GM19193 (cell line): ENCODE measurements around the gene PAPSS2.

Experiments
- POLR2A ChIP-seq: IDR thresholded peaks from 4 replicates; pipeline ENCODE4 v1.6.1; 2011; ENCODE audit not compliant: insufficient read depth, insufficient read length; ENCODE audit errors: extremely low read depth

Gene PAPSS2

GRCh38 chr10:87658321-87658795 lies 1.3 kb upstream of the PAPSS2 start:
- no peak for TF ChIP-seq POLR2A

GRCh38 chr10:87658858-87659555 lies 671 bp upstream of the PAPSS2 start:
- no peak for TF ChIP-seq POLR2A

- no peak for TF ChIP-seq POLR2A
Observed at GRCh38 chr10:87660484-87661133, 931 bp downstream of the PAPSS2 start.

- no peak for TF ChIP-seq POLR2A
Observed at GRCh38 chr10:87661861-87662785, 2.4 kb downstream of the PAPSS2 start.

- no peak for TF ChIP-seq POLR2A
Observed at GRCh38 chr10:87664276-87664701, 4.6 kb downstream of the PAPSS2 start.

- TF ChIP-seq POLR2A = no peak
Observed at GRCh38 chr10:87667493-87667892, 7.8 kb downstream of the PAPSS2 start.

GRCh38 chr10:87668324-87669074 lies 8.8 kb downstream of the PAPSS2 start:
- TF ChIP-seq POLR2A = no peak

GRCh38 chr10:87669752-87670151 lies 10.1 kb downstream of the PAPSS2 start:
- TF ChIP-seq POLR2A = no peak

GRCh38 chr10:87670586-87670985 lies 10.9 kb downstream of the PAPSS2 start:
- no peak for TF ChIP-seq POLR2A

- TF ChIP-seq POLR2A = no peak
Observed at GRCh38 chr10:87671139-87671815, 11.6 kb downstream of the PAPSS2 start.

- TF ChIP-seq POLR2A = no peak
Observed at GRCh38 chr10:87672551-87672950, 12.9 kb downstream of the PAPSS2 start.

GRCh38 chr10:87674943-87675342 lies 15.3 kb downstream of the PAPSS2 start:
- TF ChIP-seq POLR2A = no peak

GRCh38 chr10:87675396-87676376 lies 16.0 kb downstream of the PAPSS2 start:
- TF ChIP-seq POLR2A = no peak
